GM23248 (cell line): ENCODE results near the gene LRP6. TPM values are rescaled to one million over a fixed set of nuclear protein-coding genes. Genes with fewer than 3 reads are reported as not detected.

Source experiments
- DNase-seq: peaks from one replicate; pipeline ENCODE4 v3.0.0-alpha.2; 2015
- H2AFZ ChIP-seq: fragments of 200-600 bp; sonication (generic); 2 replicates; pipeline ENCODE4 v1.6.1; 2016; ENCODE audit warnings: antibody characterized with exemption
- H3F3A ChIP-seq: fragments of 200-600 bp; sonication (generic); 2 replicates; pipeline ENCODE4 v1.6.1; 2016; ENCODE audit warnings: mild to moderate bottlenecking, antibody characterized with exemption, mixed run types; ENCODE audit not compliant: insufficient read depth
- H3K27ac ChIP-seq: fragments of 200-600 bp; sonication (generic); 2 replicates; pipeline ENCODE4 v1.5.1; 2016; ENCODE audit warnings: mild to moderate bottlenecking
- H3K27me3 ChIP-seq: fragments of 200-600 bp; sonication (generic); replicated peaks from 2 replicates; pipeline ENCODE4 v1.6.1; 2016; ENCODE audit warnings: mild to moderate bottlenecking; ENCODE audit not compliant: insufficient read depth
- H3K36me3 ChIP-seq: fragments of 200-600 bp; sonication (generic); 2 replicates; pipeline ENCODE4 v1.6.1; 2016; ENCODE audit warnings: low read depth, mild to moderate bottlenecking
- H3K4me1 ChIP-seq: fragments of 200-600 bp; sonication (generic); 2 replicates; pipeline ENCODE4 v1.6.1; 2016; ENCODE audit warnings: mild to moderate bottlenecking; ENCODE audit not compliant: insufficient read depth
- H3K4me2 ChIP-seq: fragments of 200-600 bp; sonication (generic); one replicate; pipeline ENCODE4 v1.6.1; 2016; ENCODE audit warnings: mild to moderate bottlenecking; ENCODE audit not compliant: unreplicated experiment
- H3K4me3 ChIP-seq: fragments of 200-600 bp; sonication (generic); 2 replicates; pipeline ENCODE4 v1.5.1; 2016; ENCODE audit warnings: mild to moderate bottlenecking
- H3K79me2 ChIP-seq: fragments of 200-600 bp; sonication (generic); 2 replicates; pipeline ENCODE4 v1.6.1; 2016; ENCODE audit warnings: mild to moderate bottlenecking; ENCODE audit not compliant: insufficient read depth
- H3K9ac ChIP-seq: fragments of 200-600 bp; sonication (generic); 2 replicates; pipeline ENCODE4 v1.6.1; 2016; ENCODE audit warnings: mild to moderate bottlenecking
- H3K9me2 ChIP-seq: fragments of 200-600 bp; sonication (generic); 2 replicates; pipeline ENCODE4 v1.6.1; 2016; ENCODE audit warnings: mixed run types, mild to moderate bottlenecking, moderate library complexity; ENCODE audit not compliant: insufficient read depth
- H3K9me3 ChIP-seq: fragments of 200-600 bp; sonication (generic); one replicate; pipeline ENCODE4 v1.6.1; 2017; ENCODE audit warnings: low read depth
- H4K20me1 ChIP-seq: fragments of 200-600 bp; sonication (generic); 2 replicates; pipeline ENCODE4 v1.6.0; 2016; ENCODE audit not compliant: insufficient read depth
- EZH2 ChIP-seq: fragments of 200-600 bp; sonication (generic); IDR thresholded peaks from 2 replicates; pipeline ENCODE4 v1.6.1; 2018; ENCODE audit warnings: antibody characterized with exemption, mild to moderate bottlenecking; ENCODE audit not compliant: insufficient read depth, poor library complexity, severe bottlenecking
- EZH2phosphoT487 ChIP-seq: fragments of 200-600 bp; sonication (generic); IDR thresholded peaks from 2 replicates; pipeline ENCODE4 v1.6.1; 2018; ENCODE audit warnings: antibody characterized with exemption, moderate library complexity, mild to moderate bottlenecking, low read depth; ENCODE audit not compliant: insufficient read depth
- WGBS, 2 experiments: methylation state at CpG; one replicate each; pipeline ENCODE4 v1.1.6; 2015 to 2017; ENCODE audit warnings: low lambda C conversion rate in 2 of 2, low coverage in 1 of 2; ENCODE audit errors: missing lambda C conversion rate in 2 of 2; 5-methylcytosine and 5-hydroxymethylcytosine counted together
- in situ Hi-C: fragments of 300-500 bp; cut with MboI; formaldehyde crosslinking; loops from 2 replicates; pipeline ENCODE4 v1.15.0; 2020
- polyA plus RNA-seq: library from polyadenylated mRNA; unstranded; fragments of >200 nt; fragmentation: Nextera tagmentation; extraction: Ambion mirVana; gene quantifications from 2 replicates; pipeline ENCODE4 v1.2.1, GENCODE V29; 2016
- total RNA-seq: library from RNA; depleted of rRNA; stranded (reverse); fragments of >200 nt; shearing (Covaris generic); gene quantifications from 2 replicates; pipeline ENCODE4 v1.2.3, GENCODE V29; 2014

LRP6 gene
- total and polyA plus RNA-seq, 2 experiments from 2014 or later = 10.3 to 20.1 TPM

- Histone ChIP-seq H3K4me2 (no peak overlapping the region), H4K20me1 (no peaks in the 10 kb centered on the region), H3K27me3 (no peaks in the 10 kb centered on the region), H3K27ac (no peak overlapping the region), H3K9ac (no peak overlapping the region), H3K36me3 (peaks cover 16% of the 10 kb centered on the region), H3K4me3 (no peak overlapping the region), H3K79me2 (peaks cover 19% of the 10 kb centered on the region), H2AFZ (no peak overlapping the region), H3K9me3 (no peaks in the 10 kb centered on the region), H3F3A (no peaks in the 10 kb centered on the region), H3K4me1 (no peaks in the 10 kb centered on the region), H3K9me2 (no peaks in the 10 kb centered on the region)
- no peak for DNase-seq
- WGBS, 2 experiments = 97 to 98% methylated on average over 2 of the region's 2 CpGs
- TF ChIP-seq EZH2phosphoT487 (no peak), EZH2 (no peak)
- in situ Hi-C loops = no loop called here
Measured at GRCh38 chr12:12200363-12200762, 66.5 kb downstream of the LRP6 start.

- H3K9me3 ChIP-seq = no peaks in the 10 kb centered on the region
- no peak overlapping the region for H3K27ac ChIP-seq
- no peak overlapping the region for H3K9ac ChIP-seq
- H3K4me2 ChIP-seq = no peak overlapping the region
- H3K36me3 ChIP-seq = peaks cover 16% of the 10 kb centered on the region
- no peak for TF ChIP-seq EZH2phosphoT487
- TF ChIP-seq EZH2 = no peak
- no peaks in the 10 kb centered on the region for H3K9me2 ChIP-seq
- DNase-seq = no peak
- H4K20me1 ChIP-seq = no peaks in the 10 kb centered on the region
- no peak overlapping the region for H2AFZ ChIP-seq
- in situ Hi-C loops = no loop called here
- no peaks in the 10 kb centered on the region for H3K4me1 ChIP-seq
- 94 to 96% methylated on average over 1 of the region's 1 CpG for WGBS, 2 experiments
- no peaks in the 10 kb centered on the region for H3K27me3 ChIP-seq
- H3K4me3 ChIP-seq = no peak overlapping the region
- H3F3A ChIP-seq = no peaks in the 10 kb centered on the region; the same call in none of the 2 replicates
- H3K79me2 ChIP-seq = peaks cover 7% of the 10 kb centered on the region; the same call in 1 of the 2 replicates
Measured at GRCh38 chr12:12198124-12198523, 68.7 kb downstream of the LRP6 start.

- no peaks in the 10 kb centered on the region for H3K9me3 ChIP-seq
- peaks cover 16% of the 10 kb centered on the region for H3K36me3 ChIP-seq
- DNase-seq = no peak
- H3K4me1 ChIP-seq = no peaks in the 10 kb centered on the region
- in situ Hi-C loops = no loop called here
- no peak overlapping the region for H3K4me2 ChIP-seq
- no peaks in the 10 kb centered on the region for H3K27me3 ChIP-seq
- H3F3A ChIP-seq = no peaks in the 10 kb centered on the region; the same call in none of the 2 replicates
- TF ChIP-seq EZH2 (no peak), EZH2phosphoT487 (no peak)
- H4K20me1 ChIP-seq = no peaks in the 10 kb centered on the region
- no peaks in the 10 kb centered on the region for H3K9me2 ChIP-seq
- no peak overlapping the region for H3K4me3 ChIP-seq
- peaks cover 16% of the 10 kb centered on the region for H3K79me2 ChIP-seq
- H3K9ac ChIP-seq = no peak overlapping the region
- no peak overlapping the region for H2AFZ ChIP-seq
- 45 to 50% methylated on average over 1 of the region's 1 CpG for WGBS, 2 experiments
- H3K27ac ChIP-seq = no peak overlapping the region
Measured at GRCh38 chr12:12197128-12197527, 69.7 kb downstream of the LRP6 start.

- Histone ChIP-seq H3K79me2 (peaks cover 29% of the 10 kb centered on the region), H3K36me3 (peaks cover 12% of the 10 kb centered on the region), H3K4me3 (no peak overlapping the region), H4K20me1 (no peaks in the 10 kb centered on the region), H3K9me3 (no peaks in the 10 kb centered on the region), H3K4me1 (peaks cover 4% of the 10 kb centered on the region; the same call in 1 of the 2 replicates), H3K27me3 (no peaks in the 10 kb centered on the region), H3K9me2 (no peaks in the 10 kb centered on the region), H2AFZ (no peak overlapping the region), H3K4me2 (no peak overlapping the region), H3K9ac (no peak overlapping the region), H3K27ac (no peak overlapping the region), H3F3A (no peaks in the 10 kb centered on the region; the same call in none of the 2 replicates)
- no peak for DNase-seq
- in situ Hi-C loops = no loop called here
- TF ChIP-seq EZH2 = no peak
- TF ChIP-seq EZH2phosphoT487 = no peak
- 61 to 66% methylated on average over 1 of the region's 1 CpG for WGBS, 2 experiments
Measured at GRCh38 chr12:12195516-12195915, 71.3 kb downstream of the LRP6 start.

- H4K20me1 ChIP-seq = no peaks in the 10 kb centered on the region
- TF ChIP-seq EZH2 (no peak), EZH2phosphoT487 (no peak)
- peaks cover 33% of the 10 kb centered on the region for H3K79me2 ChIP-seq
- no peak for DNase-seq
- H3K9me3 ChIP-seq = no peaks in the 10 kb centered on the region
- no peak overlapping the region for H3K4me3 ChIP-seq
- H3F3A ChIP-seq = no peaks in the 10 kb centered on the region; the same call in none of the 2 replicates
- peaks cover 12% of the 10 kb centered on the region for H3K36me3 ChIP-seq
- in situ Hi-C loops = no loop called here
- no peak overlapping the region for H3K27ac ChIP-seq
- no peaks in the 10 kb centered on the region for H3K27me3 ChIP-seq
- no peak overlapping the region for H3K4me2 ChIP-seq
- H3K9ac ChIP-seq = no peak overlapping the region
- H3K9me2 ChIP-seq = no peaks in the 10 kb centered on the region
- peaks cover 4% of the 10 kb centered on the region; the same call in 1 of the 2 replicates for H3K4me1 ChIP-seq
- 98 to 100% methylated on average over 3 of the region's 3 CpGs for WGBS, 2 experiments
- H2AFZ ChIP-seq = no peak overlapping the region
Measured at GRCh38 chr12:12195081-12195480, 71.8 kb downstream of the LRP6 start.
